GM19193 (cell line): ENCODE data around the gene LGALS4.

Source experiments
- POLR2A ChIP-seq: IDR thresholded peaks from 4 replicates; pipeline ENCODE4 v1.6.1; 2011; ENCODE audit not compliant: insufficient read depth, insufficient read length; ENCODE audit errors: extremely low read depth

LGALS4 gene, protein sequence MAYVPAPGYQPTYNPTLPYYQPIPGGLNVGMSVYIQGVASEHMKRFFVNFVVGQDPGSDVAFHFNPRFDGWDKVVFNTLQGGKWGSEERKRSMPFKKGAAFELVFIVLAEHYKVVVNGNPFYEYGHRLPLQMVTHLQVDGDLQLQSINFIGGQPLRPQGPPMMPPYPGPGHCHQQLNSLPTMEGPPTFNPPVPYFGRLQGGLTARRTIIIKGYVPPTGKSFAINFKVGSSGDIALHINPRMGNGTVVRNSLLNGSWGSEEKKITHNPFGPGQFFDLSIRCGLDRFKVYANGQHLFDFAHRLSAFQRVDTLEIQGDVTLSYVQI

GRCh38 chr19:38812841-38813320 lies at the start of gene LGALS4:
TSS of gene LGALS4 (minus strand) at chr19:38812945. CDS start at chr19:38812886, 59 bp downstream.
- no peak for TF ChIP-seq POLR2A

- TF ChIP-seq POLR2A: no peak
Measured at GRCh38 chr19:38861368-38861767, 48.6 kb upstream of the LGALS4 start.

DNA sequence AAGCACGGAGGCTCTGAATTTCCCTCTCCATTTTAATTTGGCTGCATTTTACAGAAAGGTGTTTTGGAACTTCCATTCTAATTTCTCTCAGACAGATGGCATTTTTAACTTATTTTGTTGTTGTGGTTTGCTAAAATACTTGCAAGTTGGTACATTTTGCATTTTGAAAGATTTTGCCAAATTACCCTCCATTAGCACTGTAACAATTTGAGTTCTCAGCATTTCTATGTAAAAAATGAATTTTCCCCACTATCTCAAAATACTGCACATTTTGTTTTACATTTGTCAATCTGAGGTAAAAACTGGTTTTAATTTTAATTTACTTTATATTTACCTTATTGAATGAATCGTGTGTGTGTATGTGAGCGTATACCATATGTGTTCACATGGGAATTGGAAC lies 44.1 kb upstream of the LGALS4 start:
- TF ChIP-seq POLR2A: no peak

DNA sequence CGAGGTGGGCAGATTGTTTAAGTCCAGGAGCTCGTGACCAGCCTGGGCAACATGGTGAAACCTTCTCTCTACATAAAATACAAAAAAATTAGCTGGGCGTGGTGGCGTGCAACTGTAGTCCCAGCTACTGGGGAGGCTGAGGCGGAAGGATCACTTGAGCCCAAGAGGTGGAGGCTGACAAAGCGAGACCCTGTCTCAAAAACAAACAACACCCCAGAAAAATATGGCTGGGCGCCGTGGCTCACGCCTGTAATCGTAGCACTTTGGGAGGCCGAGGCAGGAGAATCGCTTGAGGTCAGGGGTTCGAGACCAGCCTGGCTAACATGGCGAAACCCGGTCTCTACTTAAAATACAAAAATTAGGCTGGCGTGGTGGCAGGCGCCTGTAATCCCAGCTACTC lies 40.5 kb upstream of the LGALS4 start:
- no peak for TF ChIP-seq POLR2A

GRCh38 chr19:38852231-38853044 lies 39.7 kb upstream of the LGALS4 start:
- TF ChIP-seq POLR2A: peak; percentile 51

DNA sequence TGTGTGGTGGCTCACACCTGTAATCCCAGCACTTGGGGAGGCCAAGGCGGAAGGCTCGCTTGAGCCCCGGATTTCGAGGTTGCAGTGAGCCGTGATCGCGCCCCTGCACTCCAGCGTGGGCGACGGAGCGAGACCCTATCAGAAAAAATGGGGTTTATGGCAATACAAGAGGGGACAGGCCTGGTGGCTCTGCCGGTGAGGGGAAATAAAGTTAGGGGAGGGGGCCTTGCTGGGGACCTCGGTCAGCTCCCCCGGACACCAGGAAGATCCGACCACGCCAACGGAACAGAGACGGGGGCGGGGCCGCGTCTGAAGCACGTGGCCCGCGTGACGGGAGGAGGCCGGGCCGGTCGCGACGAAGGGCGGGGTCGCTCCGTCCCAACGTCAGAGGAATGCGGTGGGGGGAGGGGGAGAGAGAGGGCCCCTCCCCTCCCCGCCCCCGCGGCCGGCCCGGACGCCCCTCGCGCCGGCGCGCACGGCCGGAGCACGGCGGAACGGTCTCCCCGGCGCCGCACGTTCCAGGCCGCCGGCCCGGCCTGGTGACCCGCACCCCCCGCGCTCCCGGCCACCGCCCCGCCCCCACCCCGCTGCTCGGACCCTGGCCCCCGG lies 39.0 kb upstream of the LGALS4 start:
- TF ChIP-seq POLR2A: peak; percentile 75

GRCh38 chr19:38850976-38851621 lies 38.4 kb upstream of the LGALS4 start:
- no peak for TF ChIP-seq POLR2A

- TF ChIP-seq POLR2A: peak; percentile 79
Measured at GRCh38 chr19:38850436-38850975, 37.8 kb upstream of the LGALS4 start.

DNA sequence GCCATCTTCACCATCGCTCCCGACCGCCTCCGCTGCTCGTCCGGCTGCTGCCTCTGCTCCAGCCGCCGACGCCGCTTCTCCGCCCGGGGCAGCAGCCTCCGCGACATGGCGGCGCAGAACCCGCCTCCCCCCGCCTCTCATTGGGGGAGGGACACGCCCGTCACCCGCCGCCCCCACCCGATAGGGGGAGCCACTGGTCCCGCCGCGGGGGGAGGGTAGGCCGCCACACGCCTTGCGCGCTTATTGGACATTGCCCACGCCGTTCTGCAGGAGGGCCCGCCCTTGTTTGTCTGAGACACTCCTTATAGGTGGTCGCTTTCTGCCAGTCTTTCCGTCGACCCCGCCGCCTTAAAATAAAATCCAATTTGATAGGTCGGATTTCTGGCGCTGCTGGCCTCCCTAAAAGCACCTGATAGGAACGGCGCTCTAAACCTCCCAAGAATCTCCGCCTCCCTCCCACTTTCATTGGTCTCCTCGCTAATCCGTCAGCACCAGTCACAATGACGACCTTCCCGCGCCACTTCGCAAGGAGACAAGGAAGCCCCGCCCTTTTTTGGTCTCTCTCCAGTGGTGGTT lies 37.2 kb upstream of the LGALS4 start, which contains the start of gene HNRNPL:
Gene HNRNPL (minus strand): TSS at position 127 of the 576 bp plus-strand sequence. CDS start 20 bp downstream, at position 107.
- TF ChIP-seq POLR2A: peak; percentile 88

- no peak for TF ChIP-seq POLR2A
Measured at GRCh38 chr19:38849147-38849859, 36.6 kb upstream of the LGALS4 start.

- TF ChIP-seq POLR2A: no peak
Measured at GRCh38 chr19:38848299-38849146, 35.8 kb upstream of the LGALS4 start.

DNA sequence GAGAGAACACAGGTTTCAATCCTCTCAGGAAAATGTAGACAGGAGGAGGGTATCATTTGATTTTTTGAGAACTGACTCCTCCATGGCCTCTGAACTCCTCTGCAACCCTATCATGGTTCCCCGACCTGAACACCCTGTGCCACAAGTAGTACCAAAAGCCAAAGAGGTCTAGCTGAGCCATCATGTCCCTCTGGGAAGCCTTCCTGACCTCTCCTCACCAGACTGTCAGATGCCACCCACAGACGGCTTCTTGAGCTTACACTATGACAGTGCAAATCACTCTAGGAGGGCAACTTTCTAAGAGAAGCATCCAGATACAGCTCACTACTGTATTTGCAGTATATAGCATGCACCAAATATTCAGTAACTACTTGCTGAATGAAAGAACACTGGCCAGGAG lies 33.4 kb upstream of the LGALS4 start:
- no peak for TF ChIP-seq POLR2A
